ENCODE data around the gene CDH4. TPM values are rescaled to one million over a fixed set of nuclear protein-coding genes. Genes with fewer than 3 reads are reported as not detected.

The CDH4 gene
- total and polyA plus RNA-seq, 2 donors from 2014 or later: 1.1 TPM; not detected in 1

GRCh38 chr20:61805781-61806180 is 553.7 kb downstream of the CDH4 start:
- no peaks in the 10 kb centered on the region for H3K27me3 ChIP-seq (ENCODE audit: control insufficient read depth, insufficient read depth, low read length)
- no peak overlapping the region for H3K9ac ChIP-seq (ENCODE audit: low read length in 3 of 3)
- no peaks in the 10 kb centered on the region for H3K4me1 ChIP-seq (ENCODE audit: control insufficient read depth in 2 of 3, insufficient read depth in 2 of 3, low read depth in 1 of 3, low read length in 3 of 3)
- H3K9me3 ChIP-seq (ENCODE audit: control insufficient read depth in 2 of 3, insufficient read depth in 1 of 3, low read length in 3 of 3): no peaks in the 10 kb centered on the region
- no peaks in the 10 kb centered on the region for H3K36me3 ChIP-seq (ENCODE audit: control insufficient read depth in 2 of 3, insufficient read depth in 3 of 3, low read length in 3 of 3)
- FAIRE-seq: no peak
- peak in 1 of 5 donors; percentile 40 for DNase-seq
- intact Hi-C loops (cut with DNase I): no loop called here
- TF ChIP-seq CTCF (IDR thresholded peaks at IDR 0.05; ENCODE audit: borderline replicate concordance, extremely low read depth, insufficient read depth): no peak
- no peak overlapping the region for H3K4me3 ChIP-seq (ENCODE audit: low read length in 3 of 3)
- no peak overlapping the region for H3K27ac ChIP-seq (ENCODE audit: low read depth in 2 of 2, low read length in 2 of 2)

GRCh38 chr20:61806314-61806713 is 554.3 kb downstream of the CDH4 start:
- intact Hi-C loops (cut with DNase I): no loop called here

DNA sequence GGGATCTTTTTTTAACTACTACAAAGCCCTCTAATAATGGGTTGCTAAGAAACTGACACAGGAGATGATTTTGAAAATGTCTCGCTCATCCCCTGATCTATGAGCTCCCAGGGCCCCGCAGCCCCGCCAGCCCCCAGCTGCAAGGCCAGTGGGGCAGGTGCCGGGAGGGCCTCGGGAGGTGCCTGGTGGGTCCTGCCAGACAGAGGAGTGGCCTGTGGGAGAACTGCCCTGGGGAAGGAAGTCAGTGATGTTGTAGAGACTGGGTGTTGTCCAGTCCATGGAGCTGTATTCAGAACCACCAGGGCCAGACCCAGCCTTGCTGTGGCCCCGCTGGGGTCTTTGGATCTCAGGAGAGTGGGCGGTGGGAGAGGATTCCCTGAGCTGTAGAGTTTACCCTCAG is 554.9 kb downstream of the CDH4 start:
- no peak for TF ChIP-seq CTCF (IDR thresholded peaks at IDR 0.05; ENCODE audit: borderline replicate concordance, extremely low read depth, insufficient read depth)
- H3K27me3 ChIP-seq (ENCODE audit: control insufficient read depth, insufficient read depth, low read length): no peaks in the 10 kb centered on the region

More at GRCh38 chr20:61806314-61806713, 554.3 kb downstream of the CDH4 start:
- Histone ChIP-seq H3K27me3 (ENCODE audit: control insufficient read depth, insufficient read depth, low read length) (no peaks in the 10 kb centered on the region), H3K4me1 (ENCODE audit: control insufficient read depth in 2 of 3, insufficient read depth in 2 of 3, low read depth in 1 of 3, low read length in 3 of 3) (no peaks in the 10 kb centered on the region), H3K36me3 (ENCODE audit: control insufficient read depth in 2 of 3, insufficient read depth in 3 of 3, low read length in 3 of 3) (no peaks in the 10 kb centered on the region), H3K9ac (ENCODE audit: low read length in 3 of 3) (no peak overlapping the region), H3K4me3 (ENCODE audit: low read length in 3 of 3) (no peak overlapping the region), H3K9me3 (ENCODE audit: control insufficient read depth in 2 of 3, insufficient read depth in 1 of 3, low read length in 3 of 3) (no peaks in the 10 kb centered on the region), H3K27ac (ENCODE audit: low read depth in 2 of 2, low read length in 2 of 2) (no peak overlapping the region)
- TF ChIP-seq CTCF (IDR thresholded peaks at IDR 0.05; ENCODE audit: borderline replicate concordance, extremely low read depth, insufficient read depth): no peak
- no peak for FAIRE-seq
- peak in 1 of 5 donors; percentile 34 for DNase-seq

More for the DNA sequence above, 554.9 kb downstream of the CDH4 start:
- DNase-seq (peak in 1 of 5 donors; percentile 32), FAIRE-seq (no peak)
- intact Hi-C loops (cut with DNase I): no loop called here
- Histone ChIP-seq H3K4me1 (ENCODE audit: control insufficient read depth in 2 of 3, insufficient read depth in 2 of 3, low read depth in 1 of 3, low read length in 3 of 3) (no peaks in the 10 kb centered on the region), H3K9ac (ENCODE audit: low read length in 3 of 3) (no peak overlapping the region), H3K36me3 (ENCODE audit: control insufficient read depth in 2 of 3, insufficient read depth in 3 of 3, low read length in 3 of 3) (no peaks in the 10 kb centered on the region), H3K9me3 (ENCODE audit: control insufficient read depth in 2 of 3, insufficient read depth in 1 of 3, low read length in 3 of 3) (no peaks in the 10 kb centered on the region), H3K4me3 (ENCODE audit: low read length in 3 of 3) (no peak overlapping the region), H3K27ac (ENCODE audit: low read depth in 2 of 2, low read length in 2 of 2) (no peak overlapping the region)

Measured in kidney (tissue), 14 donors.